Hematopoietic multipotent progenitor cell treated with erythropoietin and hydrocortisone succinate and interleukin-3 and kit ligand, for 15 days (in vitro differentiated cells): ENCODE data around the gene PTPRS.

ENCODE experiments used
- DNase-seq: peaks from one replicate; pipeline ENCODE4 v3.0.0-alpha.2; 2015; ENCODE audit warnings: low spot score

PTPRS gene

DNA sequence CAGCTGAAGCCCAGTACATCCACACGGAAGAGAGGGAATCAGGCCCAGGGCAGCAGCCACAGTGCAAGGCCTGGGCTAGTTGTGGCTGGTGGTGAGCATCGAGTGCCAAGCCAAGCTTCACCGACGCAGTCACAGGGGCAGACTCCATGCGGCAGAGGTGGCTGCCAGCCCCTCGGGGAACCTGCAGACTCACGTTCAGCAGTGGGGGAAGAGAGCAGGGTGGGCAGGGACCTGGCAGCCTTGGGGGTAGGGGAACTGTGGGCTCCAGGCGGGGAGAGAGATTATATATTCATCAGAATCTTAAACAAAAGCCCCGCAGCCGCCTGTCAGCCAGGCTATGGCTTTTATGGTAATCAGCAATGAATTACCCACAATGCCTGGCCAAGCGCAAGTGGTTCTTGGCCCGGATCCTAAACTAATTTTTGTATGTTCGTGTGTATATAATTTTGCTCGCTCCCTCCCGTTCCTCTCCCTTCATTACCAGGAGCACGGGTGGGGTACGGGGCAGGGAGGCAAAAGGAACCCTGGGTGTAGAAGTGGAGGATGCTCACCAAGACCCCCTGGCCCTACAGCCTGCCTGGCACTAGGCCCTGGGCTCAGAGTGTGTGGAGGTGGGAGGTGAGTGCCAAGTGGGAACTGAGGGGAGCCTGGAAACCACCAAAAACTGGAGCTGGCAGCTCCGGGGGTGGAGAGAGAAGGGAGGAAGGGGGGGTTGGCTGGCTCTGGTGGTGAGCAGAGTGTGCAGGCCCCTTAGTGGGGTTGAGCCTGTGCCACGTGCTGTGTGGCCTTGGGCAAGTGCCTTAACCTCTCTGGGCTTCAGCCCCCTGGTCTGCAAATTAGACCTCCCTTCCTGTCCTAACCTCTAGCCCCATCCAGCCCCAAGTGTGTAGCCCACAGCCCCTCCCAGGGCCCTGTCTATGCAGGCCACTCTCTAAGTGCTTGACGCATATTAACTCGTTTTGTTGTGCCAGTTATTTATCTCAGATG lies 31.9 kb downstream of the PTPRS start:
- DNase-seq = no peak

DNA sequence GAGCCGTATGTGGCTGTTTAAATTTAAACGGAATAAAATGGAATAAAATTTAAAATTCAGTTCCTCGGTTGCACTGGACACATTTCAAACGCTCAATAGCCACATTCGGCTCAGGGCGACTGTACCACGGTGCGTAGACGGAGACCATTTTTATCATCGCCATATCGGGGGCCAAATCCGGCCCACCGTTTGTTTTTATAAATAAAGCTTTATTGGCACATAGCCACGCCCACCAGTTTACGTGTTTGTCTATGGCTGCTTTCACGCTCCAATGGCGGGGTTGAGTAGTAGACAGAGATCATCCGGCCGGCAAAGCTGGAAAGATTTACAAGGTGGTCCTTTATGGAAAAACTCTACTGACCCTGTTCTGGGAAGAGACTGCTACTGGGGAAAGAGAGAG lies 33.0 kb downstream of the PTPRS start:
- DNase-seq = no peak

DNA sequence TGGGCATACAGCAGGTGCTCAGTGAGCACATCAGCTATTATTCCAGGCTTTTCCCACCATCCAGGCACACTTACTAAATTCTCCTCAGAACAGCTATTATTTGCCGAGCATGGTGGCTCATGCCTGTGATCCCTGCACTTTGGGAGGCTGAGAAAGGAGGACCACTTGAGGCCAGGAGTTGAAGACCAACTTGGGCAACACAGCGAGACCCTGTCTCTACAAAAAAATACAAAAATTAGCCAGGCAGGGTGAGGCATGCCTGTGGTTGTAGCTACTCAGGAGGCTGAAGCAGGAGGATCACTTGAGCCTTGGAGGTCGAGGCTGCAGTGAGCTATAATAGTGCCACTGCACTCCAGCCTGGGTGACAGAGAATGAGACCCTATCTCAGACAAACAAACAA lies 35.4 kb downstream of the PTPRS start:
- DNase-seq = no peak

DNA sequence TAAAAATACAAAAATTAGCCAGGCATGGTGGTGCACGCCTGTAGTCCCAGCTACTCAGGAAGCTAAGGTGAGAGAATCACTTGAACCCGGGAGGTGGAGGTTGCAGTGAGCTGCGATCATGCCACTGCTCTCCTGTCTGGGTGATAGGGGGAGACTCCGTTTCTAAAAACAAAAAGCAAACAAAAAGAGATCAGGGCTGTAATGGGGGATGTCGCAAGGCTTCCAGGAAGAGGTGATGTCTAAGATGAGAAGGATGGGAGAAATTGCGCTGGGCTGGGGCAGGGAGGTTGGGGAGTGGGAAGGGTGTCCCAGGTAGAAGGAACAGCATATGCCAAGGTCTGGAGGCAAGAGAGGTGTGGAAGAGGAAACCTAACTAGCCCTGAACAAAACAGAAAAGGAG lies 36.1 kb downstream of the PTPRS start:
- no peak for DNase-seq

DNA sequence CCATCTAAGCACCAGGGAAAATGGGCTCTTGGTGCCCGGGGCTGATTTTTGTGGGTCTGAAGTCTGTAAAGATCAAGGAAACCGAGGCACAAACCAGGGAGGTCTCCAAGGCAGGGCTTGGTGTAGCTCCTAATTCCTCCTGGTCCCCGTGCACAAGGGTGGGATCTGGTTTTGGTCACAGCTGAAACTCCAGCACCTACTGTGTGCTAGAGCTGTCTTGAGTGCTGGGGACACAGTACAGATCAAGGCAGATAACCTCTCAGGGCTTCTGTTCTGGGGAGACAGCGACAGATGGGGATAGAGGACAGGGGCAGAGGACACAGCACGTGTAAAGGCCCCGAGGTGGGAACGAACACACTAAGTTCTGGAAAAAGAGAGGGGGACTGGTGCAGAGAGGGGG lies 37.4 kb downstream of the PTPRS start:
- no peak for DNase-seq

DNA sequence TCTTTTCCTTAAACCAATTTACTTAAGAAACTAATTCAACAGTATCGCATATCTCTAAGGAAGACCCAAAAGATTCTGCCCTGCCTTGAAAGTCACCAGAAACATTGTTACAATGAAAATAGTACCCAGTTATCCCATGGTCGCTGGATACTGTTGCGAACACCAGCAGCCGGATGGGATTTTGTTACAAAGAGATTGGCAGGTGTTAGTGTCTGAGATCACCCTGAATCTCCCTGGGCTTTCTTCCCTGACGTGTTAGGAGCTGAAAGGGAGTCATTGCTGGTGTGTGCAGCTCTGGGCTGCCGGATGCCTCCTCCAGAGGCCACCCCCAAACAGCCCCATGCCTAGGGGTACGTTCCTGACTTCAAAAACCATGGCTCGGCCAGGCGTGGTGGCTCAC lies 38.2 kb downstream of the PTPRS start:
- DNase-seq = no peak

DNA sequence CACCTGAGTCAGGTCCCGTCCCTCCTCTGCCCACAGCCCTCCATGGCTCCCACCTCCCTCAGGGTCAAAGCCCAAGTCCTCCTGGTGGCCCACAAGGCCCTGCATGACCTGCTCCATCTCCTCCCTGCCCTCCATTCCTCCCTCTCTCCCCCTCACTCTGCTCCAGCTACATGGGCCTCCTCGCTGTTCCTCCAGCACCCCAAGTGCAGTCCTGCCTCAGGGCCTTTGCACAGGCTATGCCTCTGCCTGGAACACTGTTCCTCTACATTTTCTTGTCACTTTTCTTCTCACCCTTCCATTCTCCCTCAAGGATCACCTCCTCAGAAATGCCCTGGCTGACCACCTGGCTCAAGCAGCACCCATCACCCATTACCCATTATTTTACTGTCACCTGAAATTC lies 41.5 kb downstream of the PTPRS start:
- no peak for DNase-seq

DNA sequence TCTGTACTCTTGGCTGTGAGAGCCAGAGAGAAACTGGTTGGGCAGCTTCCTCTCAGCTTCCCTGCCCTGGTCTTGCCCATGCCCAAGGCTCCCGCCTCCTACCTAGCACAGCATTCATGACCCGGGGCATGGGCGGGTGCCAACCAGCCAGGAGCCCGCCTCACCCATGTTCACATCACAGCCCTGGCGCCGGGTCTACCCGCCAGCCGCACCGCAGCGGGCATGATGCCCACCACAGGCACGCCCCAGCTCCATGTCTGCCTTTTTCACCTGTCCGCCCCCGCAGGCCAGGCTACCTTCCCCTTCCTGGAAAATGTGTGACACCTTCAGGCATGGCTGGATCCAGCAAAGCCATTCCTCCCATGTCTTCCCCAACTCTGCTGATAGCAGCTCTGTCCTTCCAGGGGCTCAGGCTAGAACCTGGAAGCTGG lies 42.1 kb downstream of the PTPRS start:
- no peak for DNase-seq

DNA sequence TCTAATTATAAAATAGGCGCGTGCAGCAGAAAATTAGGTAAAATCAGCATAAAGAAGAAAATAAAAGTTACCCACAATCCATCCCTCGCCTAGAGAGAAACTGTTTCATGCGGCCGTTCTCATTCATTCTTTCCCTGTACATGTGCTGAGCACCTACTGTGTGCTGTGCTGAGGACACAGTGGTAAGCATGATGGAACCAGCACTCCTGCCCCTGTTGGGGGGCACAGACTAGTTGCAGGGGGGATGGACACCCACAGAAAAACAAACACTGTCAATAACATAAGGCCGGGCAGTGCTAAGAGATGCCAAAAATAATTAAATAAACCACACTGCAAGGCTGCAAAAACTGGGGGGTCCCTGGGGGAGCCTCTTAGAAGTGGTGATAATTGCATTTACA lies 43.3 kb downstream of the PTPRS start:
- no peak for DNase-seq

DNA sequence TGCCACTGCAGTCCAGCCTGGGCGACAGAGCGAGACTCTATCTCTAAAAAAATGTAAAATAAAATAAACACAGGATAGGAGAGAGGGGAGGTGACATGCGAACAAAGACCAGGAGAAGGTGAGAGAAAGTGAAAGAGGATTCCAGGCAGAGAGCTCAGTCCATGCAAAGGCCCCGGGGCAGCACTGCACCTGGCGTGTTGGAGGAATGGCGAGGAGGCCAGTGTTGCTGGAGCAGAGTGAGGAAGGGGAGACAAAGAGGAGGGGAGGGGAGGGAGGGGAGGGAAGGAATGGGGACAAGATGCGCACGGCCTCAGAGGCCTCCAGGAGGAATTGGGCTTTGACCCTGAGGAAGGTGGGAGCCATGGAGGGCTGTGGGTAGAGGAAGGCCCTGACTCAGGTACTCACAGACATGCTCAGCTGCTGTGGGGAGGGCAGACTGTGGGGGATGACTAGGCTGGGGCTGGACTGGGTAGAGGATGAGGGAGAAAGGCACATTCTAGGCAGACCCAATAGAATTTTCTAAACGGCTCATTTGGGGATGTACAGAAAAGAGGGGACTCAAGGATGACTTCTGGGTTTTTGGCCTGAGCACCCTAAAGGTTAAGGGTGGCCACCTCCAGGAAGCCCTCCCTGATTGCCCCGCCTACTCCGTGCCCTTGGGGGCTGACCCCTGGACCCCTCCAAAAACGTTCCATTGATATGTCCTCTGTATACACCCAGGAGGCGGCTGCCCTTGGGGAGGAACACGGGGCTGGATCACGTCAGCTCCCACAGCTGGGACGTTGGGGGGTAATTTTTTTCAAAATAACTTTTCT lies 43.9 kb downstream of the PTPRS start:
- no peak for DNase-seq

DNA sequence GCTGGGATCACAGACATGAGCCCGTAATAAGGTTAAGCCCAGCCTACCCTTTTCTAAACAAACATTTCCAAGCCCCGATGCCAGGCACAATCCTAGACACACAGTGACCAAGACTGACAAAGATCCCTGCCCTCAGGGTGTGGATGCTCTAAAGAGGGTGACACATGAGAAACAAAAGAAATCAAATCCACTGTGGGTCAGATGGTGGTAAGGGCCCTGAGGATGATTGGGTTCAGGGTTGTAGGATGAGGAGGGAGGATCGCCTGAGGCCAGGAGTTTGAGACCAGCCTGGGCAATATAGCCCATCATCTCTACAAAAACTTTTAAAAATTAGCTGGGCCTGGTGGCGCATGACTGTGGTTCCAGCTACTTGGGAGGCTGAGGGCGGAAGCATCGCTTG lies 44.6 kb downstream of the PTPRS start:
- DNase-seq = no peak

DNA sequence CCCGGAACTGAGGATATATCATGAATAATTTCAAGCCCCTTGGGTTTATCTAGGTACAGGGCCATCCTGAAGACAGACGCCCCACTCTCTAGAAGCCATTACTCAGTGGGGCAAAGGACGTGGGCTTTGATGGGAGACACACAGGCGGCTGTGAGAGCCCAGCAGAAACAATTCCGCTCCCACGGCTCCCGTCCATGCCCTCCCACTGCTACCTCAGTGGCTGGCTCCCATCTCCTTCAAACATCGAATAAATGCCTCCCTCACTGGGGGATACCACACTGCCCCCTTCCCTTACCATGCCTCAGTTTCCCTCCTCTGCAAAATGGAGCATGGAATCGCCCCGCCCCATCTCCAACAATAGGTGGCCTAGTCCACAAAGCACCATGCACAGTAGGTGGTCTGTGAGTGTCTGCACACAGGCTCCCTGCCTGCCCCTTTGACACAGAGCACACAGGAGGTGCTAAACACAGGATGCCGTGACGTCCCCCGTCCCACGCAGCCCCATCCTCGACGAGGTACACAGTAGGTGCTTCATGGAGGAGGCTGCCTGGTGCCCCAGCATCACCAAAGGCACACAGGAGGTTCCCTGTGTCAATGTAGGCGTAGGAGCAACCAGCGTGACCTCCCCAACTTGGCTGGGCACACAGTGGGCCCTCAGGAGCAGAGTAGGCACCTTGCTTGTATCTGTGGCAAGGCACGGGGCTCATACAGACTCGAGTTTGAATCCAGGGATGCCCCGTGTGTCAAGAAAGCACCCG lies 46.0 kb downstream of the PTPRS start:
- no peak for DNase-seq

DNA sequence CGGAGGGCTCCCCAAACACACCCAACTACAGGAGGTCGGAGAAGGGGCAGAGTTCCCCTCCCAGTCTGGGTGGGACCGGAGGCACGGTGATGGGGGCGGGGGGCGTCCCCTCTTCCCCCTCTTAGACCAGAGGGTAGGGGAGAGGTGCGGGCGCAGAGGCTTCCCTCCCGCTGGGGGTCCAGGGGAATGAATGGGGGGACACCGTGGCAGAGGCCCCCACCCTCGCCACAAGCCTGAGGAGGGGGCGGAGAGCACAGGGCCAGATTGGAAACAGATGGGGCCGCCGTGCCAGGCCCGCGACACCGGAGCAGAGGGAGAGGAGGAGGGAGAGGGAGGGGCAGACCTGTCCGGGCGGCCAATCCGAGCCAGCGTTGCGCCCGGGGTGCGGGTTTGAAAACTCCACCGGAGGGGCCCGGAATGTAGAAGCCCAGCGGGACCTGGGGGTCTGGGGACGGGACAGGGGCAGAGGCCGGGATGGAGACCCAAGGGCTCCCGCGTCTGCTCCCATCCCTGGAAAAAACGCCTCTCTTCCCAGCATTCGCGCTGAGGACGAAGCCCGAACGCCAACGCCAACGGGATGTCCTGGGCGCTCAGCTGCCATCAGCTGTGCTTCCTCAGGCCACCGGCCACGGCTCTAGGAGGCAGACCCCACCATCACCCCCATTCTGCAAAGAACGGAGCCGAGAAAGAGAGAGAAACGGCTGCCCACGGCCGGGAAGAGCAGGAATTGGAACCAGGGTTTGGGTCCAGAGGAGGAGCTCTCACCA lies 46.8 kb downstream of the PTPRS start:
- no peak for DNase-seq

DNA sequence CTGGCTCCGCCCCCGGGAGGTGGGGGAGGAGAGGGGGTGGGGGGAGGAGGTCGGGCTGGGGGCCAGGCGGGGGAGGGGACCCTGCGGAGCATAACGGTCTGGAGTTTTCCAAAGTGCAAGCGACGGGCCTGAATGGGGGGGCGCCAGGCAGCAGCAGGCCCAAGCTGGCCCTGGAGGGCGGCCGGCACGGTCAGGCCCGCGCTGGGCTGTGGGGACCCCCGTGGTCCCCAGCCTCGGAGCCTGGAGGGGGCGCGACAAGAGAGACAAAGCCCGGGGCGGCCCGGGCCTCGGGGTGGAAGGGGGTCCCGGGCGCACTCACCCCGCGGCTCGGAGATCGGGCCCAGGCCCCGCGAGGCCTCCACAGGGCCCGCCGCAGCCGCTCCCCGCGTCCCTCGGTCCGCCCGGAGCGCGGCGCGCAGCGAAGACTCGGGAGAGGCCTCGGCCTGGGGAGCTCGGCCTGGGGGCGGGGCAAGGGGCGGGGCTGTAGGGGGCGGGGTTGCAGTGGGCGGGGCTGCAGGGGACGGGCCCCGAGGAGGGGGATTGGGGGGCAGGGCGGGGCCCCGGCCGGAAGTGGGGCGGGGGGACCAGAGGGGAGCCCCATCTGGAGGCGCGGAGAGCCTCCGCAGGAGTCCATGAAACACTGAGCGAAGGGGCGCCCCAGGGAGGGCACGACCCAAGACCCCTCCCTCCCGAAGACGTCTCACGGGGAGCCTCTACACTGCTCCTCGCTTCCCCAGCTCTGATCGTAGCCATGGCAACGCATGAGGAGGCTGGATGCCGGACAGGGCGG lies 47.6 kb downstream of the PTPRS start:
- DNase-seq = no peak

DNA sequence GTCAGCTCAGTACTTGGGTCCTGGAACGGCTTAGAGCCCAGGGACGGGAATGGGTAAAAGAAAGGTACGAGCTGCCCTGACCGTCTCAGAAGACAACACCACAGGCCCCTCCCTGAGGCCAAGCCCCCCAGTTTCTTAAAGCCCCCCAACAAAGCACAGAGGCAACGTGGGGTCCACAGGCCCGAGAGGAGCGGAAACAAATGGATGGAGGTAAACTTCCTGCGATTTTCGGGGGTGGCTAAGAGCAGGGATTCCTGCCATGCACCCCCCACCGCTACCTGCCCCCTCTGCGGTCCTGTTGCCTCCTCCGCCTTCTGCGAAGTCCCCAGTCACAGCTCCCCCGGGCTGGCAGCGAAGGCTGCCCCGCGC lies 48.2 kb downstream of the PTPRS start:
- no peak for DNase-seq

DNA sequence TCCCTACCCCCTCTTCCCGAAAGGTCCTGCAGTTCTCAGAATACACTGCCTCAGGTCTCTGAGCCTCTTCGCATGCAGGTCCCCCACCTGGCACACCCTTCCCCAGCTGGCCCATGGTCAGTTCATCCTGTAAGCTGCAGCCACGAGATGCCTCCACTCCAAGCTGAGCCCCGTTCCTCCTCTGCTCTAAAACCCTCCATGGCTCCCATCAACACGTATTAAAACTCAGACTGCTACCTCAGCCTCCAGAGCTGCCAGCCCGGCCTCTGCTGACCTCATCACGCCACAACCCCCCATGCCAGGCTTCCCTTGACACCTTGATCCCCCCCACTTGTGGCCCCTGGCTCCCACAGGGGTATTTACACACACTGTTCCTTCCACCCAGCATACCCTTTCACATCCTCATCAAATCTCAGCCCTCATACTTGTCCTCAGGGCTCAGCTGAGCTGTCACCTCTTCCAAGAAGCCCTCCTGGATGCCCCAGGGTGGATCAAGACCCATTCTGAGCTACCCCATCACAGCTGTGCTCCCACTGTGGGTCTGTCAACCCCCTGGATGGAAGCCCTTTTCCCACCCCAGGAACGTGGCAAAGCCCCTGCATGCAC lies 48.9 kb downstream of the PTPRS start:
- no peak for DNase-seq
